ENCODE results near the gene FBXW5. TPM values are rescaled to one million over a fixed set of nuclear protein-coding genes. Genes with fewer than 3 reads are reported as not detected.

FBXW5 gene
- total RNA-seq, 1 experiment from 2014 or later: 50.8 TPM

GRCh38 chr9:136952321-136952850 lies 7.8 kb upstream of the FBXW5 start:
- no peak overlapping the region for H3K4me3 Mint-ChIP-seq (ENCODE audit: low read depth, unreplicated experiment)
- no peaks in the 10 kb centered on the region for H3K9me3 Mint-ChIP-seq (ENCODE audit: low read depth, unreplicated experiment)
- H3K36me3 Mint-ChIP-seq (ENCODE audit: insufficient read depth, unreplicated experiment): peaks cover 14% of the 10 kb centered on the region
- no peaks in the 10 kb centered on the region for H3K4me1 Mint-ChIP-seq (ENCODE audit: low read depth, unreplicated experiment)
- H3K27me3 Mint-ChIP-seq (ENCODE audit: unreplicated experiment): no peaks in the 10 kb centered on the region
- no peak overlapping the region for H3K27ac Mint-ChIP-seq (ENCODE audit: unreplicated experiment)
- no peak for DNase-seq
- CTCF ChIA-PET: interaction anchor here (0.7 kb wide), 1 partner anchor 134 kb away, joined by 5 read pairs; the partner anchor contains the start of gene MAN1B1
- intact Hi-C loops (cut with micrococcal nuclease; ENCODE audit: unreplicated experiment): no loop called here
- no peak for TF ChIP-seq CTCF (IDR thresholded peaks at IDR 0.05; ENCODE audit: unreplicated experiment)
- BruUV-seq (replicated peaks): no TSS peak

- no TSS peak for BruUV-seq (replicated peaks)
- H3K36me3 Mint-ChIP-seq (ENCODE audit: insufficient read depth, unreplicated experiment): peaks cover 19% of the 10 kb centered on the region
- no peak within 1 kb of the TSS for H3K4me3 Mint-ChIP-seq (ENCODE audit: low read depth, unreplicated experiment)
- TF ChIP-seq CTCF (IDR thresholded peaks at IDR 0.05; ENCODE audit: unreplicated experiment): no peak
- no peak for DNase-seq
- no peak within 1 kb of the TSS for H3K27ac Mint-ChIP-seq (ENCODE audit: unreplicated experiment)
- intact Hi-C loops (cut with micrococcal nuclease; ENCODE audit: unreplicated experiment): no loop called here
- CTCF ChIA-PET: interaction anchor here (1.5 kb wide), 1 partner anchor 78 kb away, joined by 3 read pairs; no protein-coding TSS in a partner anchor
- H3K9me3 Mint-ChIP-seq (ENCODE audit: low read depth, unreplicated experiment): no peaks in the 10 kb centered on the region
- no peaks in the 10 kb centered on the region for H3K27me3 Mint-ChIP-seq (ENCODE audit: unreplicated experiment)
- H3K4me1 Mint-ChIP-seq (ENCODE audit: low read depth, unreplicated experiment): no peaks in the 10 kb centered on the region
Measured at GRCh38 chr9:136951541-136952320, 7.2 kb upstream of the FBXW5 start, which contains the start of gene LCN12. TSS of gene LCN12 (plus strand) at chr9:136952273. CDS start at chr9:136952328, 55 bp downstream.

DNA sequence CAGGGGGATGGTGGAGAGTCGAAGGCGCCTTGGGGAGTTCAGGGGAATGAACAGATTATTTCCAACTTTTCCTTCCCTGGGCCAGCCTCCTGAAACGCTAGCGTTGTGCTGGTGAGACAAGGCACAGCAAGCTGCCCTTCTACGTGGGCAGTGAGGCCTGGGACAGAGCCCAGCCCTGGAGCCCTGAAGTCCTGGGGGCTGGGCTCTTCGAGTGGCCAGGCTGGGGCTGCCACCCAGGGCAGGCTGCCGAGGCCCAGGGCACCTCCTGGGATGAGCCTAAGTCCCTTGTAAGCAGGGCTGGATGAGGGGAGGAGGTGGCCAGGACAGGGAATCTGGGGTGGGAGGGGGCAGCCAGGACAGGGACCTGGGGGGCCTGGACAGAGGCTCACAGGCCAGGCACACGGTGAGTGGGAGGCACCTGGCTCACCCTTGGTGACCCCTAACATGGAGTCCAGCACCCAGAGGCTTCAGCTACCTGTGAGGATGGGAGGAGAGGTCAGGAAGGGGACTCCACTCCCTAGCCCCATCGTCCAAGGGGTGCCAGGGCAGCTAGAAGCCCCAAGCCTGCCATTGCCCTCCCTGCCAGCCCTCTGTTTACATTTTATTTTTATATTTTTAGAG lies 6.2 kb upstream of the FBXW5 start:
- peak overlapping the region; percentile 76 for H3K4me3 Mint-ChIP-seq (ENCODE audit: low read depth, unreplicated experiment)
- CTCF ChIA-PET: interaction anchor here (1.5 kb wide), 1 partner anchor 79 kb away, joined by 3 read pairs; no protein-coding TSS in a partner anchor
- intact Hi-C loops (cut with micrococcal nuclease; ENCODE audit: unreplicated experiment): no loop called here
- BruUV-seq (replicated peaks): no TSS peak
- no peaks in the 10 kb centered on the region for H3K27me3 Mint-ChIP-seq (ENCODE audit: unreplicated experiment)
- no peak for DNase-seq
- peak overlapping the region; percentile 81 for H3K27ac Mint-ChIP-seq (ENCODE audit: unreplicated experiment)
- no peak for TF ChIP-seq CTCF (IDR thresholded peaks at IDR 0.05; ENCODE audit: unreplicated experiment)
- H3K9me3 Mint-ChIP-seq (ENCODE audit: low read depth, unreplicated experiment): no peaks in the 10 kb centered on the region
- peaks cover 22% of the 10 kb centered on the region for H3K36me3 Mint-ChIP-seq (ENCODE audit: insufficient read depth, unreplicated experiment)
- H3K4me1 Mint-ChIP-seq (ENCODE audit: low read depth, unreplicated experiment): no peaks in the 10 kb centered on the region

DNA sequence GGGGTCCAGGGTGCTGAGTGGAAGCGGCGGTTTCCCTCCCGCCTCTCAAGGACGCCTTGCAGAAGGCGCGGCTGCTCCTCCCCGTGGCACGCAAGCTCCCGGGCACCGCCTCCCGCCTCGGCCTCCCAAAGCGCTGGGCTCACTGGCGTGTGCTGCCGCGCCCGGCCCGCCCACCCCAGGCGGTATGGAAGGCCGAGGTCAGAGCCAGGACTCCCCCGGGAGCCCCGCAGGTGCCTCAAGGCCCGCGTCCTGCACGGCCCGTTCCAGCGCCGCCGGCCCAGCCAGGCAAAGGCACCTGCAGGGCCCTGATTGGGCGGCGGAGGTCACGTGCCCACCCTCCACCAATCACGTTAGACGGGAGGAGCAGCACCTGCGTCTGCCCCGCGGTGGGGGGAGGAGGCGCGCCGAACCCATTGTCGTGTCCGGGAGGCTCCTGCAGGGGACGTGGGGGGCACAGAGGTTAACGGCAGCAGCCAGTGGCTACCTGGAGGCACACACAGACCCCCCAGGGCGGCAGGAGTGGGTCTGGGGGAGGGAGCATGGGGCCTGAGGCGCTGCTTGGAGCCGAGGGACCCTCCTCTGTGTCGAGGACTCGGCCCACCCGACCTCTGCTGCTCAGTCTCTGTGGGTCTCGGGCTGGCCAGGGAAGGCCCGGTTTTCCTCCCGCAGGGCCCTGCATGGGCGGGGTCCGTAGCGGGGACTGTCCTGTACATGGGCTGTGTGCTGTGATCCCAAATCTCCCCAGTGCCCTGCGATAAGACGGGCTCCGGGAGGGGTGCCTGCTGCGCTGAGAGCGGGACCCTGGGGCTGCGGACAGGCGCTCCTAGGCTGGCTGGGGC lies 5.5 kb upstream of the FBXW5 start:
- peak overlapping the region; percentile 76 for H3K4me3 Mint-ChIP-seq (ENCODE audit: low read depth, unreplicated experiment)
- TF ChIP-seq CTCF (IDR thresholded peaks at IDR 0.05; ENCODE audit: unreplicated experiment): no peak
- peaks cover 30% of the 10 kb centered on the region for H3K36me3 Mint-ChIP-seq (ENCODE audit: insufficient read depth, unreplicated experiment)
- peak overlapping the region; percentile 81 for H3K27ac Mint-ChIP-seq (ENCODE audit: unreplicated experiment)
- peak; percentile 95 for DNase-seq
- BruUV-seq (replicated peaks): no TSS peak
- no peaks in the 10 kb centered on the region for H3K9me3 Mint-ChIP-seq (ENCODE audit: low read depth, unreplicated experiment)
- CTCF ChIA-PET: interaction anchor here (1.0 to 1.5 kb wide), 3 partner anchors 47 to 85 kb away, joined by 3 to 4 read pairs (median 3); partner anchors contain the start of gene CLIC3
- peaks cover 1% of the 10 kb centered on the region for H3K4me1 Mint-ChIP-seq (ENCODE audit: low read depth, unreplicated experiment)
- intact Hi-C loops (cut with micrococcal nuclease; ENCODE audit: unreplicated experiment): loop anchor here (2.0 kb wide), 1 partner anchor 85 kb away; no protein-coding TSS in a partner anchor
- no peaks in the 10 kb centered on the region for H3K27me3 Mint-ChIP-seq (ENCODE audit: unreplicated experiment)
